ENCODE results near the gene ADCY2.

- TF ChIP-seq, protein P1, sequence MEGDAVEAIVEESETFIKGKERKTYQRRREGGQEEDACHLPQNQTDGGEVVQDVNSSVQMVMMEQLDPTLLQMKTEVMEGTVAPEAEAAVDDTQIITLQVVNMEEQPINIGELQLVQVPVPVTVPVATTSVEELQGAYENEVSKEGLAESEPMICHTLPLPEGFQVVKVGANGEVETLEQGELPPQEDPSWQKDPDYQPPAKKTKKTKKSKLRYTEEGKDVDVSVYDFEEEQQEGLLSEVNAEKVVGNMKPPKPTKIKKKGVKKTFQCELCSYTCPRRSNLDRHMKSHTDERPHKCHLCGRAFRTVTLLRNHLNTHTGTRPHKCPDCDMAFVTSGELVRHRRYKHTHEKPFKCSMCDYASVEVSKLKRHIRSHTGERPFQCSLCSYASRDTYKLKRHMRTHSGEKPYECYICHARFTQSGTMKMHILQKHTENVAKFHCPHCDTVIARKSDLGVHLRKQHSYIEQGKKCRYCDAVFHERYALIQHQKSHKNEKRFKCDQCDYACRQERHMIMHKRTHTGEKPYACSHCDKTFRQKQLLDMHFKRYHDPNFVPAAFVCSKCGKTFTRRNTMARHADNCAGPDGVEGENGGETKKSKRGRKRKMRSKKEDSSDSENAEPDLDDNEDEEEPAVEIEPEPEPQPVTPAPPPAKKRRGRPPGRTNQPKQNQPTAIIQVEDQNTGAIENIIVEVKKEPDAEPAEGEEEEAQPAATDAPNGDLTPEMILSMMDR (conservative IDR thresholded peaks at IDR 0.05; ENCODE audit: low read length), result no peak
- TF ChIP-seq EZH2phosphoT487 (IDR thresholded peaks at IDR 0.05; ENCODE audit: borderline replicate concordance, low read depth, low read length), result no peak
Observed at GRCh38 chr5:7814816-7815215, 418.9 kb downstream of the ADCY2 start.

Measured in OCI-LY7 (cell line).